ENCODE measurements around the gene C2CD4C.
"Not testable (repeated sequence)": the region's sequence is repeated elsewhere in the genome, so short reads cannot be mapped to it uniquely, and the experiment has no call there.

C2CD4C gene

DNA sequence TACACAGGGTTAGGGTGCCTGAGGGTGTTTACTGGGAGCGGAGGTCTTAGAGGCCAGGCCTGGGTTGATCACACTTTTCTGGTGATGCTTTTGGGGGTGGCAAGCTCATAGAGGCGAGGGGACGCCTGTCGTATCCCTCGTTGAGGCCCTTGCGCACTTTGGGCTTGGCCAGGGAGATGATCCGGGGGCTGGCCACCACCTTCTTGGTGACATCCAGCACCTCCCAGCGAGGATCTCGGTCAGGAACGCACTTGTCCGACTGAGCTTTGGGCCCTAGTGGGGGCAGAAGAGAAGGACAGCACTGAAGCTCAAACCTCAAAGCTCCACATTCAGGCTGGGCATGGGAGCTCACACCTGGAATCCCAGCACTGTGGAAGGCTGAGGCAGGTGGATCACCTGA is 46.8 kb downstream of the C2CD4C start:
- TF ChIP-seq, protein P1, sequence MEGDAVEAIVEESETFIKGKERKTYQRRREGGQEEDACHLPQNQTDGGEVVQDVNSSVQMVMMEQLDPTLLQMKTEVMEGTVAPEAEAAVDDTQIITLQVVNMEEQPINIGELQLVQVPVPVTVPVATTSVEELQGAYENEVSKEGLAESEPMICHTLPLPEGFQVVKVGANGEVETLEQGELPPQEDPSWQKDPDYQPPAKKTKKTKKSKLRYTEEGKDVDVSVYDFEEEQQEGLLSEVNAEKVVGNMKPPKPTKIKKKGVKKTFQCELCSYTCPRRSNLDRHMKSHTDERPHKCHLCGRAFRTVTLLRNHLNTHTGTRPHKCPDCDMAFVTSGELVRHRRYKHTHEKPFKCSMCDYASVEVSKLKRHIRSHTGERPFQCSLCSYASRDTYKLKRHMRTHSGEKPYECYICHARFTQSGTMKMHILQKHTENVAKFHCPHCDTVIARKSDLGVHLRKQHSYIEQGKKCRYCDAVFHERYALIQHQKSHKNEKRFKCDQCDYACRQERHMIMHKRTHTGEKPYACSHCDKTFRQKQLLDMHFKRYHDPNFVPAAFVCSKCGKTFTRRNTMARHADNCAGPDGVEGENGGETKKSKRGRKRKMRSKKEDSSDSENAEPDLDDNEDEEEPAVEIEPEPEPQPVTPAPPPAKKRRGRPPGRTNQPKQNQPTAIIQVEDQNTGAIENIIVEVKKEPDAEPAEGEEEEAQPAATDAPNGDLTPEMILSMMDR (conservative IDR thresholded peaks at IDR 0.05; ENCODE audit: control insufficient read depth, insufficient read depth, low read depth, low read length): no peak
- no peak for DNase-seq (ENCODE audit: low read depth)
- no peak overlapping the region for H3K4me3 ChIP-seq (ENCODE audit: control insufficient read depth, low read depth, low read length)

DNA sequence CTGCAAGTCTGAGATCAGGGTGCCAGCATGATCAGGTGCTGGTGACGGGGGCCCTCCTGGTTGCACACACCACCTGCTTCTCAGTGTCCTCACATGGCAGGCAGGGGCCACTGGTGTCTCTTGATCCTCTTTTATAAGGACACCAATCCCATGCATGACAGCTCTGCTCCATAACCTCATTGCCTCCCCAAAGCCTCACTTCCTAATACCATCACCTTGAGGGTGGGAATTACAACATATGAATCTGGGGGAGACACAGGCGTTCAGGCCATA is 49.4 kb downstream of the C2CD4C start:
- no peak overlapping the region for H3K4me3 ChIP-seq (ENCODE audit: control insufficient read depth, low read depth, low read length)
- DNase-seq (ENCODE audit: low read depth): no peak
- TF ChIP-seq, protein P1 (conservative IDR thresholded peaks at IDR 0.05; ENCODE audit: control insufficient read depth, insufficient read depth, low read depth, low read length): no peak

DNA sequence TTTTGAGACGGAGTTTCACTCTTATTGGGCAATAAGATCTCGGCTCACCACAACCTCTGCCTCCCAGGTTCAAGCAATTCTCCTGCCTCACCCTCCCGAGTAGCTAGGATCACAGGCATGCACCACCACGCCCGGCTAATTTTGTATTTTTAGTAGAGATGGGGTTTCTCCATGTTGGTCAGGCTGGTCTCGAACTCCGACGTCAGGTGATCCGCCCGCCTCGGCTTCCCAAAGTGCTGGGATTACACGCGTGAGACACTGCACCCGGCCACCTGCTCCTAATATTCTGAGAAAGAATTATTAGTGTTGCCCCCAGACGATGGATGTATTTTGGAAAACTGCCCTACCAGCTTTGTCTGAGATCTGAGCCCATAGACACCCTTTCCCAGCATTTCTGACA is 53.4 kb downstream of the C2CD4C start:
- H3K4me3 ChIP-seq (ENCODE audit: control insufficient read depth, low read depth, low read length); DNase-seq (ENCODE audit: low read depth): not testable (repeated sequence)
